HG03108 (cell line): Measurements from ENCODE around the gene NFIA.

Experiments
- ATAC-seq: cut with Tn5 transposase; IDR thresholded peaks from one replicate; pipeline ENCODE4 v1.9.1; 2021; ENCODE audit warnings: moderate library complexity; ENCODE audit not compliant: unreplicated experiment

Gene NFIA

GRCh38 chr1:61501971-61502916 is 419.9 kb downstream of the NFIA start:
- no peak for ATAC-seq

GRCh38 chr1:61504305-61504704 is 421.9 kb downstream of the NFIA start:
- ATAC-seq, result no peak

- ATAC-seq, result no peak
Measured at GRCh38 chr1:61504852-61505390, 422.6 kb downstream of the NFIA start.

- no peak for ATAC-seq
Measured at GRCh38 chr1:61506236-61506635, 423.9 kb downstream of the NFIA start.

- ATAC-seq, result no peak
Measured at GRCh38 chr1:61506944-61507500, 424.7 kb downstream of the NFIA start.
